Activated T-helper 1 cell treated with anti-CD3 and anti-CD28 coated beads, Interleukin-2, amount 50 U/mL, for 16 hours (primary cell): ENCODE data around the gene INTS13.
A peak's percentile ranks its signal among the peaks of the same experiment; 100 is the strongest.
"Not testable (repeated sequence)": the region's sequence is repeated elsewhere in the genome, so short reads cannot be mapped to it uniquely, and the experiment has no call there.

Experiments used
- DNase-seq, 2 donors: peaks; one replicate each; pipeline ENCODE4 v3.0.0-alpha.2; 2020; ENCODE audit warnings: low read depth in 1 of 2, low spot score in 1 of 2

Gene INTS13, protein sequence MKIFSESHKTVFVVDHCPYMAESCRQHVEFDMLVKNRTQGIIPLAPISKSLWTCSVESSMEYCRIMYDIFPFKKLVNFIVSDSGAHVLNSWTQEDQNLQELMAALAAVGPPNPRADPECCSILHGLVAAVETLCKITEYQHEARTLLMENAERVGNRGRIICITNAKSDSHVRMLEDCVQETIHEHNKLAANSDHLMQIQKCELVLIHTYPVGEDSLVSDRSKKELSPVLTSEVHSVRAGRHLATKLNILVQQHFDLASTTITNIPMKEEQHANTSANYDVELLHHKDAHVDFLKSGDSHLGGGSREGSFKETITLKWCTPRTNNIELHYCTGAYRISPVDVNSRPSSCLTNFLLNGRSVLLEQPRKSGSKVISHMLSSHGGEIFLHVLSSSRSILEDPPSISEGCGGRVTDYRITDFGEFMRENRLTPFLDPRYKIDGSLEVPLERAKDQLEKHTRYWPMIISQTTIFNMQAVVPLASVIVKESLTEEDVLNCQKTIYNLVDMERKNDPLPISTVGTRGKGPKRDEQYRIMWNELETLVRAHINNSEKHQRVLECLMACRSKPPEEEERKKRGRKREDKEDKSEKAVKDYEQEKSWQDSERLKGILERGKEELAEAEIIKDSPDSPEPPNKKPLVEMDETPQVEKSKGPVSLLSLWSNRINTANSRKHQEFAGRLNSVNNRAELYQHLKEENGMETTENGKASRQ

DNA sequence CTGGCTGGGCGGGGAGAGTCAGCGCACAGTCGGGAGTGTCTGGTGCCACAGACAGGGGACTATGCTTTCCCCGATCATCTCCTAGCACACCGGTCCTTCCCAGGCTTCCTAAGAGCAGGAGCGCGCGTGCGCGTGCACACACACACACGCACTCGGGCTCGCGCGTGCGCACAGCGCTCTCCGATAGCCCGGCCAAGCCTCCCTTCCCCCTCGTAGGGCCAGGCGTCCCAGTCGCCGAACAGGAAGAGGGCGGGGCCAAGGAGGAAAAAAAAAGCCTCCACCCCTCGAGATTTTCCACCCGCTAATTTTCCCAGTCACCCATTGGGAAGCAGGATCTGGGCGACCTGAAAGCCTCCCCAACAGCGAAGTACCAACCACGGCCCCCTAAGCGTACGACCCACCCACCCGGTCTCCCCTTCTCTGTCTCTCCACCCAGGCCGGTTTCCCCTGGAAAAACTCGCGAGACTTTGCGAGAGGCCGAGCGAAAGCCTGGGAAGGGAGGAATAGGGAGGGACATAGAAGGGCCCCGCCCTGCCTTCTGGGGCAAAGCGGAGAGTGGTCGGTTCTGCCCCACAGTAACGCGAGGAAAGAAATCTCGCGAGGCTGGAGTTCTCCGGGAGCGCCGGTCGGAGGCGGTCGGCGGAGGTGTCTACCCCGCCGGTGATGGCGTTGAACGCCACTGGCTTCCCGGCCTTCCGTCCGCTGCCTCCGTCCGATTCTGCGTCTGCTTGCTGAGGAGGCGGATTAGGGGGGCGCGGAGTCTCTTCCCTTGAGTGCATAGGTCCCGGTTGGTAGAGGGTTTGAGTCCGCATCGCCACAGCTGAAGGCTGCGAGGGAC is at the start of gene INTS13, which contains the start of gene FGFR1OP2:
Gene INTS13 (minus strand): TSS at position 119 of the 838 bp plus-strand sequence. CDS start 1,178 bp downstream, outside the sequence.
Gene FGFR1OP2 (plus strand): TSS at position 608 of the 838 bp plus-strand sequence. CDS start 15,689 bp downstream, outside the sequence.
- DNase-seq: peak; percentile 89

DNA sequence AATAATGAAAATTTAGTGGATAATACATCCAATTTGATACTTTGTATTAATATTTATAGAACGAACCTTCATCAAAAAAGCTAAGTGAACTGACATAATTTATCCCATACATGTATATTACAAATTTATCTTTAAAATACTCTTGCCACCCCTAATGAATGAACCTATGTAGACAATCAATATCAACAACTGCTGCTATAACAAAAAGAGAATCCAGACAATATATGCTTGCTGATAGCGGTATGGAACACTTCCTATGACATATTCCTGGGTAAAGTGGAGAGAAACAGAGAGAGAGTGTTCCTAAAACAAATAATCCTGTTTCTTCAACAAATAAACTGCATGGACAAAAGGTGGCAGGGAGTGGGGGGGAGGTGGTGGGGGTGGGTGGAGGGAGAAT is 45.1 kb upstream of the INTS13 start:
- DNase-seq: no peak

DNA sequence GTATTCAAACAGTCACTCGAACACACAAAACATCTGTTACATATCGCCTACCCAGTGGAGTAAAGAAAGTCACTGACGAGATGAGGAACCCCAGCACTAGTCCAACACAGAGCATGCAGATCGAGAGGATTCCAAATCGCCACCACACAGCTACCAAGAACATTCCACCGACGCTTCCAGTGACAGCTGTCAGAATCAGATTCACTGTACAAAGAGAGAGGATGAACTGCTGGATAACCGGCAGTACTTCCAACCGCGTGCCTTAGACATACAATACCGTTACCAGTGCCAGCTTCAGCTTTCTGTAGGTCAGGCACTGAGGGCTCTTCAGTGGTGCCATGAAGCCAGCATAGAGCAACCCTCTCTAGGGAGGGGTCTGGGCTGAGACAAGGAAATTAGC is 42.0 kb upstream of the INTS13 start:
- no peak for DNase-seq

DNA sequence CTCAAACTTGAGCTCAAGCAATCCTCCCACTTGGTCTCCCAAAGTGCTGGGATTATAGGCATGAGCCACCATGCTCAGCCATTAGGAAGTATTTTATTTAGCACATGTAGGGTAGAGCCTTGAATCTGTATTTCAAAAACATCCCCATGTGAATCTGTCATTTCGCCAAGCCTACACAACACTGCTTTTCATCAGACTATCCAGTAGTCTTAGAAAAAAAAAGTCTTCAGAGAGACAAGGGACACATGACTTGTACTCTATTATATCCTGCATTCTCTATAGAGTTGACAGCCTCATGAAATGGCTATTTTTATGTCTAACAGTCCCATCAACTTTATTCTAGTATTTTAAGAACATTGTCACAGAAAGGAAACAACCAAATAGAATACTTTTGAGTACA is 41.0 kb upstream of the INTS13 start:
- no peak for DNase-seq

DNA sequence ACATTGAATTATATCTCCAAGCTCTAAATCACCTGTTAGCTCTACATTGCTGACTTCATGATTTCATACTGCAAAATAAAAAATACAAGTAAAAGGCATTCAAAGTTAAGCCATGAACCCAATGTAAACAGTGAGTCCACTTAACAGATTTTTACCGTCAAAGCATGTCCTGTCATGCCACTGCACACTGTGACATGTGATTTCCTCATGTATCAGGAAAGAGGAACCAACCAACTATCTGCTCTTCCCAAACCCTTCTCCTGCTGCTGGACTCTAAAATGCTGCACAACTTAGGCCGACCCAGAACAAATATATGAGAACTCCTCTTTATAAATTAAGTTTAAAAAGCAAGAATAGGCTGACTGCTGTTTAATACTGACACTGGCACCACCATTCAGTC is 38.9 kb upstream of the INTS13 start:
- no peak for DNase-seq

DNA sequence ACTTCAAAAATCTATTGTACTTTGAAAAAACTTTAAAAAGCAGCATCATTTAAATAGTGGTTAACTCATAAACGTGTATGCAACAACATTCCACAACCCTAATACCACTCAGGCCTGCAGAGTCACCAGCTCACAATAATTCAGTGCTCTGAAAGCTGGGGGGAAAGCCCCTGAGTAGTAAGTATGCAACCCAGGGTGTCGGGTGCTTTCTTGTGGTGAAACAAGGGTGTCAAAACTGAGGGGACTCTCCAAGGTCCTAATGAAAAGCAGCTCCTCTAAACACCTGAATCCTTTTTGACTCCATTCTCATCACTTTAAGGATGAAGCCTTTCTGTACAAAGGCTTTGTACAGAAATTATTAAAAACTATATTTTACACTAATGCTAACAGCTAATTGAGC is 34.2 kb upstream of the INTS13 start:
- peak in 1 of 2 donors; percentile 43 for DNase-seq

DNA sequence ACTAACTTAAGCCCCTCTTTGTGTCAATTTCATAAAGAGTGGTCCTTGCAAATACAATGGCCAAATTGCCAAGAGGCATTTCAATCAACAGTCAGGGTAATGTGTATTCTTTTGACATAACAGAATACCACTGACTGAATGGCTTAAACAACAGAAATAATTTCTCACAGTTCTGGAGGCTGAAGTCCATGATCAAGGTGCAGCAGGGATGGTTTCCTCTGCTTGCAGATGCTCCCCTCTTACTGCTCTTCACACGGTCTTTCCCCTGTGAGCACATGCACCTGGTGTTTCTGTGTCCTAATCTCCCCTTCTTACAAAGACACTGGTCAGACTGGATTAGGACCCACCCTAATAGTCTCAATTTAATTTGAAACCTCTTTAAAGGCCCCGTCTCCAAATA is 32.4 kb upstream of the INTS13 start:
- no peak for DNase-seq

DNA sequence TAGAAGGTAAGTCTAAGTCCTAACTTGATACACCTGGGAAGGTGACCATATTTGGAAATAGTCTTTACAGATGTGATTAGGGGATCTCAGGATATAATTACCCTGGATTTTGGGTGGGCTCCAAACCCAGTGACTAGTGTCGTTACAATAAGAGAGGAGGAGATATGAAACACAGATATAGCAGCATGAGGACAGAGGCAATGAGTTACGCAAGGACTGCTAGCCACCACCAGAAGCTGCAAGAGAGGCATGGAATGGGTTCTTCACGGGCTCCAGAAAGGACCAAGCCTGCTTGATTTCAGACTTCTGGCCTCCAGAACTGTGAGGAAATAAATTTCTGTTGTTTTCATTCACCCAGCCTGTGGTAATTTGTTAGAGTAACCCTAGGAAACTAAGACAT is 29.1 kb upstream of the INTS13 start:
- no peak for DNase-seq

DNA sequence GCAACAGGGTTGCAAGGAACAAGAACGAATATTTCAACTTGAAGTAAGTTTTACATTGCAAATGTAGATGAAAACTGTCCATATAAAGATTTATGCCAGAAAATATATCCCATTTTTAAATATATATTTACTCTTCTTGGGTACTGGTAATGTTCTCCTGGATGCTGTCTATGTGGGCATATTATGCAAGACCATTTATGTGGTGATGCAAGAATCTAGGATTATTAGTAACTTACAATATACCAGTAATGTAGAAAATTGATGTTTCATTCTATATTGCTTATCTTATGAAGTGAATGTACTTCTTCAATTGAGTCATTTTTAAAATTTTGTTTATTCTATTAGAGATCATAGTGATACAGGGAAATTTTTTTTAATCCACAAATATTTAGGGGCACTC is 25.6 kb upstream of the INTS13 start:
- DNase-seq: no peak

DNA sequence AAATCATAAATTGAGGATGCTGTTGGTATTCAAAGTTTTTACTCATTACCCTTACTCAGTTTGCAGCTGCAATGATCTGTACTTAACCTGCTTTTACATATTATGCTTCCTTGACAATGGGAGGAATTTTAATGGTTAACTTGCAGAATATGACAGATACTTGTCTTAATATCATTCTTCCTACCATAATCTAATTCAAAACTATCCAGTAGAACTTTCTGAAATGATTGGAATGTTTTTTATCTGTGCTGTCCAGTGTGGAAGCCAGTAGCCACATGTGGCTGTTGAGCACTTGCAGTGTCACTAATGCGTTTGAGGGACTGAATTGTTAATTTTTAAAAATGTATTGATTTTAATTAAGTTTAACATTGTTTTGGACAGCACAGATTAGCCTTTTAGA is 24.0 kb upstream of the INTS13 start:
- no peak for DNase-seq

DNA sequence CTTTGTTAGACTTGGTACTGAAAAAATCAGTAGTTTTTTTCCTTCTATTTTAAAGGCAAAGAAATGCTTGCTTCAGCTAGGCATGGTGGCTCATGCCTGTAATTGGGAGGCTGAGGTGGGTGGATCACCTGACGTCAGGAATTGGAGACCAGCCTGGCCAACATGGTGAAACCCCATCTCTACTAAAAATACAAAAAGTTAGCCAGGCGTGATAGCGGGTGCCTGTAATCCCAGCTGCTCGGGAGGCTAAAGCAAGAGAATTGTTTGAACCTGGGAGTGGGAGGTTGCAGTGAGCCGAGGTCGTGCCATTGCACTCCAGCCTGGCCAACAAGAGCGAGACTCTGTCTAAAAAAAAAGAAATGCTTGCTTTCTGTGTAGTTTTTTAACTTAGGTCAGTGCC is 23.6 kb upstream of the INTS13 start:
- DNase-seq: not testable (repeated sequence)

DNA sequence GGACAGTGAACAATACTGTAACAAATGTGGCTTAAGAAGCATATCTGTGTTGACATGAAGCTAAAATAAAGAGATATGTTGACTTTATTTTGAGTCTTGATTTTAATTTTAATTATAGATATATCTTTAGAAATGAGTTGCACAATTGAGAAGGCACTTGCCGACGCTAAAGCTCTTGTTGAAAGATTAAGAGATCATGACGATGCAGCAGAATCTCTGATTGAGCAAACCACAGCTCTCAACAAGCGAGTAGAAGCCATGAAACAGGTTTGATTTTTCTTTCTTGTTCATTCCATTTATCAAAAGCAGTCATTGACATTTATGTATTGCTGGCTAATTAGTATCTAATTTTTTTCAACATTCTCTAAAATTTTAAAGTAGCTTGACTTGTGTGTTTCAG is 16.2 kb upstream of the INTS13 start:
- no peak for DNase-seq

DNA sequence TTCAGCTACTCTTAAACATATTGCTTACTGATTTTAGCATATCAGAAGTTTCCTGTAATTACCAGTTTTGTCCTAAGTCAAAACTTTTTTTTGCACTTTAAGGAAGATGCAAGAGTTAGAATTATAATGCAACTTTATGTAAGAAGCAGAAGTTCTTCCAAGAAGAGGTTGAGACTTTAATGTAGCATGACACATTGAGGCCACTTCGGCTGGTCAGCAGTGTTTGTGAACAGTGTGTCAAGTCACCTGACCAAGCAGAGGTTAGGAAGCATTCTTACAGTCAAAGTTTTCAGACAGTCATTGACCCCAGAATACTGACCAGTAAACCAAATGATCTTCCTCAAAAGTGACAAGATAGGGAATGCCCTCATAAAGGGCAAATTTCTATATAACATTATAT is 15.7 kb upstream of the INTS13 start:
- no peak for DNase-seq

DNA sequence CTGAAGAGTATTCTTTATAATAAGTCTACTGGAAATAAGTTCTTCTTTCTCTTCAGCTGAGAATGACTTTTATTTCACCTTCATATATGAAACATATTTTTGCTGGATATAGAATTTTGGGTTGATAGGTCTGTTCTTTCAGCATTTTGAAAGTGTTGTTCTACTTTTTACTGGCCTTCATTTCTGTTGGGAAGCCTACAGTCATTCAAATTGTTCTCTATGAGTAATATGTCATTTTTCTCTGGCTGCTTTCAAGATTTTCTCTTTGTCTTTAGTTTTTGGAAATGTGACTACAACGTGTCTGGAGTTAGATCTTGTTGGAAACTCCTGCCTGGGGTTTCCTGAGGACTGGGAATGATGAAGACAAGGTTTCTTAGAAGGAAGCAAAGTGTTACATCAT is 10.5 kb upstream of the INTS13 start:
- no peak for DNase-seq

DNA sequence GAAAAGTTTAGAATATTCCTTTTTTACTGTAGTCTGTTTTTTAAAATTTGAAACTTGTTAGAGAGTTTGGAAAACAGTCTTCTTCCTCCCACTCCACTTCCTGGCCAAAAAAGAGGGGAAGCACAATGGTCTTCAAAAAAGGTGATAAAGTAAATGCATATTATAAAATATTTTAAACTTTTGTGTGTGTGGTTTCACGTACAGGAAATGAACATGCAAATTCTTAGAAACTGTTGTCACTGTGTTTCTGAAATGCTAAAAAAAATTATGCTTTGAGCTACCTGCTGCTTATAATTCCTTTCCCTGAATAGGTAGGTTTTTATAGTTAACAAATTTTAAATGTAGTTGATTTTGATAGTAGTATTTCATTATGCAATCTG is 3.4 kb upstream of the INTS13 start:
- DNase-seq: no peak

DNA sequence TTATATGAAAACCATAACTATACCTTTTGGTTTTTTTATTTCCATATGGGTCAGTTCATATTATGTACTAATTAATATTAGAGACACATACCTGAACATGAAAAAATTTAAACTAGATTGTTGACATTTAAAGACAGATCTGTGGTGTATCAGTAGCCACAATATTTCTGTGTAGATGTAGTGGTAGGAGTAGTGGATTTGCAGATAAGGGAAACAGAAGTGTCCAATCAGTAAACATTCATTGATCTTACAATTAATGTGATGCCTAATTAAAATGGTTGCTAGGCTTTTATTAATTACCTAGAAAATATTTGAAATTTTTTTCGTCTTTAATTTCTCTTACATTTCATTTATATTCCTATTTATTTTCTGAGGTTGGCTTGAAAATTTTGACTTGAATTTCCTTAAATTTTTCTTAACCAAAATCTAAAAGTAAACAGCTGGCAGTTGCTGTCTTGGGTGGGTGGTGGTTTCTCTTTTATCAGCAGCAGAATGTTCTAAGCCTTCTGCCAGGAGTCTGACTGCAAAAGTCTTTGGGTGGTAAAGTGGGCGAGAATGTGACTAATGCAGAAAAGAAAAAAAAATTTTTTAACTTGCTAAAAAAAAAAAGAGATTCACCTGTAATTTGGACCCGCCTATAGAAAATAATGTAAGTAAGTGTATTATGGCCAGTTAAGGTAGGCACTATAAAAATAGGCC is 2.9 kb upstream of the INTS13 start:
- DNase-seq: no peak

DNA sequence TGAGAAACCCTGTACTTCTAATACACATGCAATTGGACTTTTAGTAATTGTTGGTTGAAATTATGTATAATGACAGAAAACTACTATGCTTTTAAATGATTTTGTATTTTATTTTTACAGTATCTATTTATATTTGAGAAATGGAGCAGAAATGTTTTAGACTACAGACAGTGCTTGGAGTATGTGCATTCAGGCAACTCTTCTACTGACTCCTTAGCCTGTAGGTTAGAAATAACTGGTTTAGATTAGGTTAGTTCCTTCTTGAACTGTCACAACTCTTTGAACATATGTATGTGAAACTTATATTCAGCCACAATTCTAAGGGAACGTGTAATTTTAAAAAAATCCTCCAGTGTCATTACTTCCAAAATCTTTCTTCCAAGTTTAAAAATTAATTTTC is 2.2 kb upstream of the INTS13 start:
- DNase-seq: no peak

DNA sequence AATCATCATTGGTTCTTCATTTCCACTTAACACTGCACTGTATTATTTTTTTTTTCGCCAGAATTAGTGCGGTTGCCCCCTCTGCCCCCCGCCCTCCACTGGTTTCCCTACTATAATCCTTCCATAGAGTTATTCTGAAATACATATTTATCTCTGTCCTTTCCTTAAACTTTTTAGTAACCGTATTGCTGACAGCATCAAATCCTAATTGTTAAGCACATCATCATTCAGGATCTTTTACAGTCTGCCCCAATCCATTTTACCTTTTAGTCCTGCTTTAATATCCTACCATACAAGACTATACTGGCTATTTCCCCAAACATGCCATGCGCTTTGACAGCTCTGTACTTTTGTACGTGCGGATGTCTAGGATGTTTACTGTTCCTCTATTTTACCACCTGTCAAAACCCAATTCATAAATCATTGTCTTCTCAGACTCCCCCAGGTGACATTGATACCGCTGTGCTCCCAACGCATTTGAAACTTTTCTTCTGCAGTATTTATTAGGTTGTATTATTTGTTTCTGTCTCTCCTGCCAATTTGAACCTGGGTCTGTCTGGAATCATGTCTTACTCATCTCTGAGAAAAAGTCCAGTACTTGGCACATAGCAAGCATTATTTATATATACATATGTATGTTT is 1.5 kb upstream of the INTS13 start:
- no peak for DNase-seq

DNA sequence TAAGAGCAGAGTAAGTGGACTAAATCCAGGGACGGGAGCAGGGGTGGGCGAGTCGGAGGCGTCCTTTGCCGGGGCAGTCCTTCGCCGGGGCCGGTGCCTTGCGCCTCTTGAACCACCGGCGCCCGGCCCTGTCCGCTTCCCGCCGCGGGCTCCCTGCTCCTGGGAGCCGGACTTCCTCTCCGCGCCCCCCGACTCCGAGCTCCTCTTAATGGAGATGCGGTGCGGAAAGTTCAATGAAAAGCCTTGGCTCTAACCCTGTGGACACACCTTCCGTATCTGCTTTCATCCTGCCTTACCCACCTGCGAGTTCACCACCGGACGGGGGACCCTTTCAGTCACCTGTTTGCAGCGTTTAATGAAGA is 901 bp upstream of the INTS13 start:
- DNase-seq: no peak

DNA sequence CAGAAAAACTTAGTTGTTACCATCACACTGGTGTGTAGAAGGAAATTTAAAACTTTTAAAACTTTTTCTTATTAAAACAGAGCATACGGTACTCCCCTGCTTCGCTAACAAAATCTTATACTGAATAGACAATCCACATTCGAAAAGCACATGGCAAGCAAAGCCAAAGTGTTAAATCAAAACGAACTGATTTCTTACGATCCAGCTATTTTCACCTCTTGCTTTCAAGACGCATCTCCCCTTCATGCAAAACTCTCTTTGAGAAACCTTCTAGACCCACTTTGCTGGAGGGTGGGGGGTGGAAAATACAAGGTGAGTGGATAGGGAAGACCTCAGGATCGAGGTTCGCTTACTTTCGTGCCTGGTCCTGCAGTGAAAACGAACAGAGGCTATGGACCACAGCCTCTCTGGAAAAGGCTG is 328 bp downstream of the INTS13 start:
- DNase-seq: no peak
